Measurements from ENCODE around the gene ATP6V0A1. TPM values are rescaled to one million over a fixed set of nuclear protein-coding genes. Genes with fewer than 3 reads are reported as not detected.
A peak's percentile ranks its signal among the peaks of the same experiment; 100 is the strongest.

ATP6V0A1 gene
- polyA plus RNA-seq, 1 donor from 2014 or later, result 92.1 TPM

- no peaks in the 10 kb centered on the region for H3F3A ChIP-seq (ENCODE audit: insufficient read depth, low read length, poor library complexity, severe bottlenecking)
- H3K27me3 ChIP-seq (ENCODE audit: insufficient read depth, low read depth, low read length), result no peaks in the 10 kb centered on the region
- no peak overlapping the region for H3K4me2 ChIP-seq (ENCODE audit: low read length)
- H3K36me3 ChIP-seq (ENCODE audit: insufficient read depth, low read length), result no peaks in the 10 kb centered on the region
- H3K9me3 ChIP-seq (ENCODE audit: low read length), result no peaks in the 10 kb centered on the region
- H4K20me1 ChIP-seq (ENCODE audit: insufficient read depth), result no peaks in the 10 kb centered on the region
- H2AFZ ChIP-seq (ENCODE audit: low read depth, low read length), result no peak overlapping the region
- no peaks in the 10 kb centered on the region for H3K9me2 ChIP-seq (ENCODE audit: insufficient read depth, low read length)
- H3K4me3 ChIP-seq (ENCODE audit: low read length), result no peak overlapping the region
- no peaks in the 10 kb centered on the region for H3K79me2 ChIP-seq (replicated peaks; ENCODE audit: insufficient read depth, low read length)
- H3K9ac ChIP-seq (ENCODE audit: low read length), result no peak overlapping the region
- no peak overlapping the region for H3K27ac ChIP-seq (ENCODE audit: low read length)
- peak; percentile 67 for TF ChIP-seq SMC3 (conservative IDR thresholded peaks at IDR 0.05; ENCODE audit: poor library complexity)
- no peak for TF ChIP-seq EZH2 (IDR thresholded peaks at IDR 0.05; ENCODE audit: borderline replicate concordance, insufficient read depth, low read length, poor library complexity, severe bottlenecking)
- TF ChIP-seq, protein P1, sequence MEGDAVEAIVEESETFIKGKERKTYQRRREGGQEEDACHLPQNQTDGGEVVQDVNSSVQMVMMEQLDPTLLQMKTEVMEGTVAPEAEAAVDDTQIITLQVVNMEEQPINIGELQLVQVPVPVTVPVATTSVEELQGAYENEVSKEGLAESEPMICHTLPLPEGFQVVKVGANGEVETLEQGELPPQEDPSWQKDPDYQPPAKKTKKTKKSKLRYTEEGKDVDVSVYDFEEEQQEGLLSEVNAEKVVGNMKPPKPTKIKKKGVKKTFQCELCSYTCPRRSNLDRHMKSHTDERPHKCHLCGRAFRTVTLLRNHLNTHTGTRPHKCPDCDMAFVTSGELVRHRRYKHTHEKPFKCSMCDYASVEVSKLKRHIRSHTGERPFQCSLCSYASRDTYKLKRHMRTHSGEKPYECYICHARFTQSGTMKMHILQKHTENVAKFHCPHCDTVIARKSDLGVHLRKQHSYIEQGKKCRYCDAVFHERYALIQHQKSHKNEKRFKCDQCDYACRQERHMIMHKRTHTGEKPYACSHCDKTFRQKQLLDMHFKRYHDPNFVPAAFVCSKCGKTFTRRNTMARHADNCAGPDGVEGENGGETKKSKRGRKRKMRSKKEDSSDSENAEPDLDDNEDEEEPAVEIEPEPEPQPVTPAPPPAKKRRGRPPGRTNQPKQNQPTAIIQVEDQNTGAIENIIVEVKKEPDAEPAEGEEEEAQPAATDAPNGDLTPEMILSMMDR (IDR thresholded peaks at IDR 0.05; ENCODE audit: poor library complexity, severe bottlenecking), result peak; percentile 72
- no peak for TF ChIP-seq POLR2AphosphoS5 (IDR thresholded peaks at IDR 0.05)
- no peak for TF ChIP-seq TAF1 (IDR thresholded peaks at IDR 0.05; ENCODE audit: low read depth)
- TF ChIP-seq RAD21 (conservative IDR thresholded peaks at IDR 0.05), result peak; percentile 58
- no peak for TF ChIP-seq MXI1 (conservative IDR thresholded peaks at IDR 0.05; ENCODE audit: poor library complexity, severe bottlenecking)
- no peak for TF ChIP-seq EP300 (conservative IDR thresholded peaks at IDR 0.05; ENCODE audit: poor library complexity, severe bottlenecking)
Observed at GRCh38 chr17:42517516-42517915, 58.8 kb downstream of the ATP6V0A1 start.

DNA sequence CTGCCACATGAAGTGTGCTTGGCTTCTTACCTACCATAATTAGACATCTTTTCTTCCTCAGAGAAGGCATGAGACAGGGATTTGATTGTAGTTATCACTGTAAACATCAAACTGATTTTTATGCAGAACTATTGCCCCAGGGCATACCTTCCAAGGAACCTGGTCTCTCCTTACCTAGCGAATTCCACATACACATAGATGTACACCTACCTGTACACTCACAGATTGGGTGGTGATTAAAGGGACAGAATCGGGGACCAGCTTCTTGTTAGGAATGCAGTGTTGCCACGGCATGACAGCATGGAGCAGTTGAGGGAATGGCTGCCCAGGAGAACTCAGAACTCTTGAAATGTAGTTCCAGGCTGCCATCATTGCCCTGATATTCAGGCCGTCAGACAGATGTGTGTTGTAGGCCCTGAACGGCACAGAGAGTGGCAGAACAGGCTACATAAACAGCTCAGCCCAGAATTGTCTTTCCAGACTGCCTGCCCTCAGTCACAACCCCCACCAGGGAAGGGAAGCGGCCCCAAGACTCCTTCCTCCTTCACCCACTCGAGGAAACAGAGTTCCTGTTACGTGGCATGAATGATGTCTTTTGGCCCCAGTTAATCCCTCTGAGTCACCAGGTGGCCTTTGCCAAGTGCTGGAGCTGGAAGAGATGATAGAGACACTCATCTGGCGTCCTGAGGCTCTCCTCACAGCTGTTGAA lies 59.5 kb downstream of the ATP6V0A1 start:
- Histone ChIP-seq H4K20me1 (ENCODE audit: insufficient read depth) (no peaks in the 10 kb centered on the region), H3F3A (ENCODE audit: insufficient read depth, low read length, poor library complexity, severe bottlenecking) (no peaks in the 10 kb centered on the region), H3K27ac (ENCODE audit: low read length) (no peak overlapping the region), H3K4me3 (ENCODE audit: low read length) (no peak overlapping the region), H3K27me3 (ENCODE audit: insufficient read depth, low read depth, low read length) (no peaks in the 10 kb centered on the region), H2AFZ (ENCODE audit: low read depth, low read length) (no peak overlapping the region), H3K36me3 (ENCODE audit: insufficient read depth, low read length) (no peaks in the 10 kb centered on the region), H3K4me2 (ENCODE audit: low read length) (no peak overlapping the region), H3K9me3 (ENCODE audit: low read length) (no peaks in the 10 kb centered on the region), H3K9me2 (ENCODE audit: insufficient read depth, low read length) (no peaks in the 10 kb centered on the region), H3K79me2 (replicated peaks; ENCODE audit: insufficient read depth, low read length) (no peaks in the 10 kb centered on the region), H3K9ac (ENCODE audit: low read length) (no peak overlapping the region)
- TF ChIP-seq TAF1 (IDR thresholded peaks at IDR 0.05; ENCODE audit: low read depth) (no peak), MXI1 (conservative IDR thresholded peaks at IDR 0.05; ENCODE audit: poor library complexity, severe bottlenecking) (no peak), POLR2AphosphoS5 (IDR thresholded peaks at IDR 0.05) (no peak), REST (IDR thresholded peaks at IDR 0.05; ENCODE audit: borderline replicate concordance) (no peak), SMC3 (conservative IDR thresholded peaks at IDR 0.05; ENCODE audit: poor library complexity) (no peak), RAD21 (conservative IDR thresholded peaks at IDR 0.05) (no peak), EZH2 (IDR thresholded peaks at IDR 0.05; ENCODE audit: borderline replicate concordance, insufficient read depth, low read length, poor library complexity, severe bottlenecking) (no peak), EP300 (conservative IDR thresholded peaks at IDR 0.05; ENCODE audit: poor library complexity, severe bottlenecking) (no peak)
- TF ChIP-seq, protein P1 (IDR thresholded peaks at IDR 0.05; ENCODE audit: poor library complexity, severe bottlenecking), result no peak

All from neural cell (in vitro differentiated cells).